Smooth muscle cell of the umbilical artery (primary cell): ENCODE data around the gene PRAMEF20. TPM values are rescaled to one million over a fixed set of nuclear protein-coding genes. Genes with fewer than 3 reads are reported as not detected.

Experiments
- total RNA-seq: library from RNA; depleted of rRNA; stranded (reverse); fragments of >200 nt; gene quantifications from 2 replicates; pipeline ENCODE4 v1.2.3, GENCODE V29; 2014

The PRAMEF20 gene
- total RNA-seq, result not detected in 2 replicates

DNA sequence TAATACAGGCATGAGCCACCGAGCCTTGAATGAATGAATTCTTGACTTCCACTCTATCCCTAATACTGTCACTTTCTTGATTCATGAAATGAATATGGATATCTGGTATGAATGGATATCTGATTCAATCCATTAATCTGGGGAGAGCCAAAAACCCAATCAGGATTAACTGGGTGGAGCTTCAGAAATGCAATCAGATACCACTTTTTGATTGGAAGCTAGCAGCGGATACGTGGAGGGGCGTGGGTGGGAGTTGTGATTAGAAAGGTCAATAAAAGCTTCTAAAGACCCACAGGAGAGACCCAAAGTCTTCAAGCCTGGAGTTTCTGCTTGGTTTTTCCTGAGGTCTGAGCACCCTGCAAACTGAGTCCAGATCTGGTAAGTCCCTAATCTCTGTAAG, at the start of gene PRAMEF20:
TSS of gene PRAMEF20 (plus strand) at position 301 of the 400 bp plus-strand sequence. CDS start 5,905 bp downstream, outside the sequence.

DNA sequence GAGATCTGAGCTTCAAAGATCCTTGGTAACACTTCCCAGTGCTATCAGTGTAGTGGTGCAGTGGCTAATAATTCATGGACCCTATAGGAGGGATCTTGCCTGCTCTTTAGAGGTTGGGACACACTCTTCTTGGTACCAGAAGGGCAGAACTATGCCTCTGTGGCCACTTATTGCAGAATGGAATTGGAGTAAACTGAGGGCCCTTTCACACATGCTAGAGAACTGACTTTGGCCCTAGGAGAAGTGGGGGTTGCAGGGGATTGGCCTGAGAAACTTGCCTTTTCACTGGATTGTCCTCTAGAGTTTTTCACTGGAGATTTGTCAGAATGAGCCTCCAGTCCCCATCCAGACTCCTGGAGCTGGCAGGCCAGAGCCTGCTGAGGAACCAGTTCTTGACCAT, 20.9 kb upstream of the PRAMEF20 start, which contains the start of gene PRAMEF17:
TSS of gene PRAMEF17 (plus strand) at position 301 of the 400 bp plus-strand sequence. CDS start at position 327, 26 bp downstream.

Other genes with a start within 250 kb of the PRAMEF20 start
- gene HNRNPCL4, start 244.8 kb upstream of the PRAMEF20 start, total RNA-seq, result not detected in 2 replicates
- gene PRAMEF9, start 238.6 kb upstream of the PRAMEF20 start, total RNA-seq, result not detected in 2 replicates
- gene PRAMEF13, start 209.0 kb upstream of the PRAMEF20 start, total RNA-seq, result not detected in 2 replicates
- not detected in 2 replicates for gene PRAMEF18, start 184.3 kb upstream of the PRAMEF20 start, total RNA-seq
- gene PRAMEF5, start 156.3 kb upstream of the PRAMEF20 start, total RNA-seq, result not detected in 2 replicates
- not detected in 2 replicates for gene PRAMEF8, start 125.3 kb upstream of the PRAMEF20 start, total RNA-seq
- gene PRAMEF33, start 106.9 kb upstream of the PRAMEF20 start, total RNA-seq, result not detected in 2 replicates
- not detected in 2 replicates for gene PRAMEF15, start 94.9 kb upstream of the PRAMEF20 start, total RNA-seq
- not detected in 2 replicates for gene PRAMEF14, start 63.3 kb upstream of the PRAMEF20 start, total RNA-seq
- gene PRAMEF19, start 38.5 kb upstream of the PRAMEF20 start, total RNA-seq, result not detected in 2 replicates
- not detected in 2 replicates for gene PRAMEF17, start 20.8 kb upstream of the PRAMEF20 start, total RNA-seq
- gene LRRC38, start 103.6 kb downstream of the PRAMEF20 start, total RNA-seq, result not detected in 2 replicates
- gene PDPN, start 173.4 kb downstream of the PRAMEF20 start, total RNA-seq, result 0.30 TPM in 1 of 2 replicates, not detected in the other